HEK293 (cell line): ENCODE measurements around the gene UGT1A6.
"Not testable (repeated sequence)": the region's sequence is repeated elsewhere in the genome, so short reads cannot be mapped to it uniquely, and the experiment has no call there.

Experiments
- CTCF ChIA-PET: fragments of 350-600 bp; formaldehyde crosslinking; extraction: SDS; loops from one replicate; lab custom pipeline; 2021; ENCODE audit warnings: antibody characterized with exemption; lab: Yijun Ruan, JAX
- POLR2A ChIA-PET: fragments of 300-600 bp; formaldehyde crosslinking; extraction: SDS; loops from one replicate; lab custom pipeline; 2020; ENCODE audit warnings: antibody characterized with exemption, inconsistent platforms; lab: Yijun Ruan, JAX
- H3K27ac ChIP-seq: fragments of 200-500 bp; sonication (Bioruptor generic); 2 replicates; pipeline ENCODE4 v1.5.1; 2014; ENCODE audit warnings: low read depth, low read length, control low read depth, inconsistent platforms; ENCODE audit errors: extremely low read depth
- H3K36me3 ChIP-seq, 2 experiments: fragments of 200-500 bp in 1 of 2; sonication (Bioruptor generic) in 1 of 2; 1 replicate in 1 of 2; 2 replicates in 1 of 2; pipeline ENCODE4 v1.5.1; 2014 to 2017; ENCODE audit warnings: inconsistent platforms in 2 of 2, low read length in 2 of 2; ENCODE audit not compliant: control insufficient read depth in 2 of 2, insufficient read depth in 1 of 2
- H3K4me1 ChIP-seq: fragments of 200-500 bp; sonication (Bioruptor generic); 2 replicates; pipeline ENCODE4 v1.5.1; 2014; ENCODE audit warnings: mild to moderate bottlenecking, low read length, inconsistent platforms; ENCODE audit not compliant: control insufficient read depth, insufficient read depth
- H3K4me3 ChIP-seq: 2 replicates; pipeline ENCODE4 v1.5.1; 2011; ENCODE audit warnings: low read depth, mild to moderate bottlenecking, control low read depth, low read length, moderate library complexity
- H3K9me3 ChIP-seq: fragments of 200-500 bp; sonication (Bioruptor generic); 2 replicates; pipeline ENCODE4 v1.5.1; 2014; ENCODE audit warnings: low read depth, low read length, inconsistent platforms; ENCODE audit not compliant: control insufficient read depth, insufficient read depth
- GLI2 ChIP-seq: fragments of 450-650 bp; formaldehyde crosslinking; IDR thresholded peaks from 2 replicates; pipeline ENCODE4; 2017; ENCODE audit warnings: missing biosample characterization, missing genetic modification characterization, low read depth, borderline replicate concordance
- KLF8 ChIP-seq: fragments of 450-650 bp; formaldehyde crosslinking; IDR thresholded peaks from 2 replicates; pipeline ENCODE4 v1.5.1; 2016; ENCODE audit warnings: missing biosample characterization, missing genetic modification characterization
- TRIM28 ChIP-seq: IDR thresholded peaks from 2 replicates; pipeline ENCODE4 v1.6.1; 2011; ENCODE audit warnings: low read length, control low read depth, borderline replicate concordance
- YY2 ChIP-seq: fragments of 450-650 bp; formaldehyde crosslinking; IDR thresholded peaks from 2 replicates; pipeline ENCODE4 v1.5.1; 2016; ENCODE audit warnings: missing biosample characterization, missing genetic modification characterization
- ZBTB11 ChIP-seq: fragments of 450-650 bp; formaldehyde crosslinking; conservative IDR thresholded peaks from 2 replicates; pipeline ENCODE4 v1.5.1; 2016; ENCODE audit warnings: low read depth, missing biosample characterization, missing genetic modification characterization
- ZBTB48 ChIP-seq: fragments of 450-650 bp; formaldehyde crosslinking; IDR thresholded peaks from 2 replicates; pipeline ENCODE4 v1.5.1; 2016; ENCODE audit warnings: missing biosample characterization, missing genetic modification characterization
- ZEB2 ChIP-seq: fragments of 450-650 bp; formaldehyde crosslinking; IDR thresholded peaks from 2 replicates; pipeline ENCODE4 v1.5.1; 2016; ENCODE audit warnings: missing biosample characterization, missing genetic modification characterization
- ZNF132 ChIP-seq: fragments of 450-650 bp; formaldehyde crosslinking; IDR thresholded peaks from 2 replicates; pipeline ENCODE4 v1.5.1; 2017; ENCODE audit warnings: missing biosample characterization, missing genetic modification characterization, borderline replicate concordance
- ZNF155 ChIP-seq: fragments of 450-650 bp; formaldehyde crosslinking; IDR thresholded peaks from 2 replicates; pipeline ENCODE4 v1.5.1; 2016; ENCODE audit warnings: missing biosample characterization, missing genetic modification characterization
- ZNF2 ChIP-seq: fragments of 450-650 bp; formaldehyde crosslinking; IDR thresholded peaks from 2 replicates; pipeline ENCODE4 v1.5.1; 2016; ENCODE audit warnings: missing biosample characterization, missing genetic modification characterization
- ZNF292 ChIP-seq: fragments of 450-650 bp; formaldehyde crosslinking; IDR thresholded peaks from 2 replicates; pipeline ENCODE4 v1.5.1; 2016; ENCODE audit warnings: low read depth, missing biosample characterization, missing genetic modification characterization, borderline replicate concordance
- ZNF362 ChIP-seq: fragments of 450-650 bp; formaldehyde crosslinking; IDR thresholded peaks from 2 replicates; pipeline ENCODE4 v1.5.1; 2016; ENCODE audit warnings: missing biosample characterization, missing genetic modification characterization
- ZNF629 ChIP-seq: fragments of 450-650 bp; formaldehyde crosslinking; IDR thresholded peaks from 2 replicates; pipeline ENCODE4 v1.5.1; 2017; ENCODE audit warnings: missing biosample characterization, missing genetic modification characterization
- ZNF654 ChIP-seq: fragments of 450-650 bp; formaldehyde crosslinking; IDR thresholded peaks from 2 replicates; pipeline ENCODE4 v1.5.1; 2016; ENCODE audit warnings: low read depth, missing biosample characterization, missing genetic modification characterization
- ZSCAN30 ChIP-seq: fragments of 450-650 bp; IDR thresholded peaks from 2 replicates; pipeline ENCODE4 v1.5.1; 2018; ENCODE audit warnings: missing biosample characterization, mild to moderate bottlenecking, missing genetic modification characterization, moderate library complexity
- TF ChIP-seq, protein P1 (sequence below): fragments of 450-650 bp; formaldehyde crosslinking; IDR thresholded peaks from 2 replicates; pipeline ENCODE4 v1.5.1; 2017; ENCODE audit warnings: missing biosample characterization, missing genetic modification characterization

The UGT1A6 gene

DNA sequence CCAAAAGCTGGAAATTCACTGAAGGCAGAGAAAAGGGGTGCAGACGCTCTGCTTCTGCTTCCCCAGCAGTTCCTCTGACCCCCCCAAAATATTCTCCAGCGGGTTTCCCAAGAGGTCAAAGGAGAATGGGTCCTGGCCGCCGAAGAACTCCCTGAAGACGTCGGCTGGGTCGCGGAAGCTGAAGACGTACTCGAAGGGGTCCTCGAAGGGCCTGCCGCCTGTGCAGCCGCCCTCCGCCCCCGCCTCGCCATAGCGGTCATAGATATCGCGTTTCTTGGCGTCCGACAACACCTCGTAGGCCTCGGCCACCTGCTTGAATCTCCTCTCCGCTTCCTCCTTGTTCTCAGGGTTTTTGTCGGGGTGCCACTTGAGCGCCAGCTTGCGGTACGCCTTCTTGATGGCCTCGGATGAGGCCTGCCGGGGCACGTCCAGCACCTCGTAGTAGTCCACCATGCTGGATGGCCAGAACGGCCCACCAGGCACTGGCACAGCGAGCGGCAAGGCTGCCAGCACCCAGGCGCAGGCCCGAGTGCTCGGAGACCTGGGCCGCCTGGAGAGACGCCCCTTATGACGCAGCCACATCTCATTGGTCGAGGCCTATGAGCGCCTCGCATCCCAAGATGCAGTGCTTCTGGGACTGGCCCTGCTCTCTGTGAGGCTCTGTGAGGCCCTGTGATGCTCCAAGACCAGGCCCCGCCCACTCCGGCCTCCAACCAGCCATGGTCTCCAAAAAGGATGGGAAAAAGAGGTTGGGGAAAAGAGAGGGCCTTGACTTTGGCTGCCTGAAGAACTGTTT is 51.0 kb downstream of the UGT1A6 start:
- TF ChIP-seq ZNF132 (no peak), ZNF654 (tag by site-specific recombination) (no peak), ZNF155 (tag by site-specific recombination) (no peak), KLF8 (tag by site-specific recombination) (no peak), ZNF629 (tag by site-specific recombination) (no peak), ZNF362 (no peak), TRIM28 (no peak), ZBTB11 (no peak), ZBTB48 (no peak), YY2 (tag by site-specific recombination) (no peak)
- TF ChIP-seq, protein P1, sequence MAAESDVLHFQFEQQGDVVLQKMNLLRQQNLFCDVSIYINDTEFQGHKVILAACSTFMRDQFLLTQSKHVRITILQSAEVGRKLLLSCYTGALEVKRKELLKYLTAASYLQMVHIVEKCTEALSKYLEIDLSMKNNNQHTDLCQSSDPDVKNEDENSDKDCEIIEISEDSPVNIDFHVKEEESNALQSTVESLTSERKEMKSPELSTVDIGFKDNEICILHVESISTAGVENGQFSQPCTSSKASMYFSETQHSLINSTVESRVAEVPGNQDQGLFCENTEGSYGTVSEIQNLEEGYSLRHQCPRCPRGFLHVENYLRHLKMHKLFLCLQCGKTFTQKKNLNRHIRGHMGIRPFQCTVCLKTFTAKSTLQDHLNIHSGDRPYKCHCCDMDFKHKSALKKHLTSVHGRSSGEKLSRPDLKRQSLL (tag by site-specific recombination): no peak
- no peak overlapping the region for H3K27ac ChIP-seq
- no peak overlapping the region for H3K4me3 ChIP-seq
- H3K9me3 ChIP-seq: no peaks in the 10 kb centered on the region
- no peaks in the 10 kb centered on the region for H3K4me1 ChIP-seq
- H3K36me3 ChIP-seq: no peaks in the 10 kb centered on the region
- ChIA-PET POLR2A (no interaction called here), CTCF (no interaction called here)

DNA sequence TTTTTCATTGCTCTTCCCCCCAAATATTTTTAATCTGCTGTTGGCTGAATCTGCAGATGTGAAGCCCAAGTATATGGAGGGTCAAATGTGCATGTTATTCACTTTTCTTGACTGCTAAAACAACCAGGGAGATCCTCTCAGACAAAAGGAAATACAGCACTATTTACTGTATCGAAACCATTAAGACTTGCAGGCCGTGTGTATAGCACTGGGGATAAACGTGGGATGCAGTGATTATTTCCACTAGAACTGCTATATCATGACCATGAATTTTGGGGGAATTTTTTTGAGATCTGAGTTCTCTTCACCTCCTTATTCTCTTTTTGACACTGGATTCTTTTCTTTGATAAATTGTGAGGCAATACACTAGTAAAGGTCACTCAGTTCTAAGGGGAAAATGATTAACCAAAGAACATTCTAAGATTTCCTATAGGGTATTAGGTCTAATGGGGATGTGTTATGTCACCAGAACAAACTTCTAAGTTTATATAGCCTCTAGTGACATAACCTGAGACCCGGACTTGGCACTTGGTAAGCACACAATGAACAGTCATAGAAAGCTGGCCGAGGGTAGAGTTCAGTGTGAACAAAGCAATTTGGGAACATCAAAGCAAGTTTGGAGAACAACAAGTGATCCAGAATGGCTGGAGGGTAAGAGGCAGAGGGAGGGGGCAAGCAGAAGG is 52.5 kb downstream of the UGT1A6 start:
- ChIA-PET CTCF (no interaction called here), POLR2A (no interaction called here)
- Histone ChIP-seq H3K27ac (no peak overlapping the region), H3K4me3 (no peak overlapping the region), H3K9me3 (no peaks in the 10 kb centered on the region), H3K36me3 (no peaks in the 10 kb centered on the region), H3K4me1 (no peaks in the 10 kb centered on the region)
- TF ChIP-seq YY2 (tag by site-specific recombination): no peak
- TF ChIP-seq ZSCAN30 (tag by site-specific recombination): no peak
- TF ChIP-seq ZNF292 (tag by site-specific recombination): no peak
- TF ChIP-seq ZNF2 (tag by site-specific recombination): no peak
- TF ChIP-seq ZEB2 (tag by site-specific recombination): no peak
- no peak for TF ChIP-seq GLI2 (tag by site-specific recombination)

DNA sequence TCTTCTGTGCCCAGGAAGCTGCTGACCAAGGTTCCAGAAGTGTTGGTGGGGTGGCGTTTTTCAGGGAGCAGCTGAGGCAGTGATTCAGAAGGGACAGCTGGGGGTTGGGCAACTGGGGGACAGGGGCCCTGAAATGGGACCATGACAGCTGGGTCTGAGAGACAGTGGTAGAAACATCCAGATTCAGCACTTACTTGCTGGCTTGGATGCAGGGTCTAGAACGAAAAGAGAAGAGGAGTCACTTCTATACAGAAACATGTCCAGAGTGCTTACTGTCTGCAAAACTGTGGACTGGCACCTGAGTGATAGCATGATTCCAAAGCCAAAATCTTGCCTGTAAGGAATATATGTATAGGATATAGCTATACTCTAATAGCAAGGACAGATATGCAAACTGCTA is 53.1 kb downstream of the UGT1A6 start:
- POLR2A ChIA-PET, H3K36me3 ChIP-seq, H3K27ac ChIP-seq, CTCF ChIA-PET, H3K4me1 ChIP-seq, H3K9me3 ChIP-seq, H3K4me3 ChIP-seq: not testable (repeated sequence)
